Right ventricle myocardium inferior (tissue), 1 donor: ENCODE results near the gene SPRED2. TPM values are rescaled to one million over a fixed set of nuclear protein-coding genes. Genes with fewer than 3 reads are reported as not detected.

Source experiments
- ATAC-seq: fragments of 200-7000 bp; cut with Tn5 transposase; one replicate; pipeline ENCODE4 v1.9.1; 2020; ENCODE audit warnings: mild to moderate bottlenecking, moderate library complexity
- DNase-seq: peaks from one replicate; pipeline ENCODE4 v3.0.0; 2021; ENCODE audit errors: missing footprints
- intact Hi-C: fragments of 100-400 bp; cut with DNase I; formaldehyde crosslinking; loops from one replicate; pipeline ENCODE4 v1.11.0; 2022
- long read RNA-seq: library from polyadenylated mRNA; unstranded; transcript quantifications from one replicate; pipeline ENCODE4 v2.0.0, GENCODE V29; 2021
- total RNA-seq: library from RNA; stranded (reverse); fragmentation: NEBNext Ultra II Directional; extraction: Animal tissue kit (Norgen Biotek cat#: 25700); gene quantifications from one replicate; pipeline ENCODE4 v1.2.1, GENCODE V29; 2021
- donor health status: DM: no; HTN: yes; CAD: no; lungs with severe emphysema.

Gene SPRED2, protein sequence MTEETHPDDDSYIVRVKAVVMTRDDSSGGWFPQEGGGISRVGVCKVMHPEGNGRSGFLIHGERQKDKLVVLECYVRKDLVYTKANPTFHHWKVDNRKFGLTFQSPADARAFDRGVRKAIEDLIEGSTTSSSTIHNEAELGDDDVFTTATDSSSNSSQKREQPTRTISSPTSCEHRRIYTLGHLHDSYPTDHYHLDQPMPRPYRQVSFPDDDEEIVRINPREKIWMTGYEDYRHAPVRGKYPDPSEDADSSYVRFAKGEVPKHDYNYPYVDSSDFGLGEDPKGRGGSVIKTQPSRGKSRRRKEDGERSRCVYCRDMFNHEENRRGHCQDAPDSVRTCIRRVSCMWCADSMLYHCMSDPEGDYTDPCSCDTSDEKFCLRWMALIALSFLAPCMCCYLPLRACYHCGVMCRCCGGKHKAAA
- 14.0 TPM for total RNA-seq
- long read RNA-seq, partial matches to known transcripts = 1 of 3 reads
- long read RNA-seq, other reads (novel, unspliced or antisense) = 2 of 3 reads

GRCh38 chr2:65432227-65433190 lies at the start of gene SPRED2:
Gene SPRED2, minus strand, starts transcription at chr2:65432599. Its CDS starts 612 bp downstream, at chr2:65431987.
- DNase-seq (peak; percentile 97), ATAC-seq (peak; percentile 74)
- intact Hi-C loops = loop anchor here (2.0 to 10.0 kb wide), 3 partner anchors 122 to 368 kb away; no protein-coding TSS in a partner anchor

GRCh38 chr2:65481961-65482360 lies 49.6 kb upstream of the SPRED2 start:
- intact Hi-C loops = no loop called here
- ATAC-seq (no peak), DNase-seq (no peak)

DNA sequence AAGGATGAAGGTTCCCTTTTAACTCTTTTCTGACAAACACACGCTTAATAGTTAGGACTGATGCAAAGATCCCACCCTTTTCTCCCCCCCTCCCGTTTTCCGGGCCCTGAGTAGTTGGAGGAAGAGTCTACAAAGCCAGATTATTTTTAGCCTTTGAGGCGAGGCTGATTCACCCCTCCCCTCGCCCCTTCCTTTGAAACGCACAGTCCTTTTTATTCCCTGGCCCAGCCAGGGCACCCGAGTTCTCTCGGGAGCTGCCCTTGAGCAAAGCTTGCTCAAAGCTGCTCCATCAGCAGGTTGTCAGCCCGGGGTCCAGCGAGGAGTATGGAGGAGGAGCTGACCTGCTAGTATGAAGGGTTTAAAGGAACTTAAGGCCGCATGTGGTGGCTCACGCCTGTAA lies 47.1 kb upstream of the SPRED2 start:
- intact Hi-C loops = loop anchor here (2.0 kb wide), 1 partner anchor 43 kb away; no protein-coding TSS in a partner anchor
- DNase-seq = no peak
- peak; percentile 26 for ATAC-seq

DNA sequence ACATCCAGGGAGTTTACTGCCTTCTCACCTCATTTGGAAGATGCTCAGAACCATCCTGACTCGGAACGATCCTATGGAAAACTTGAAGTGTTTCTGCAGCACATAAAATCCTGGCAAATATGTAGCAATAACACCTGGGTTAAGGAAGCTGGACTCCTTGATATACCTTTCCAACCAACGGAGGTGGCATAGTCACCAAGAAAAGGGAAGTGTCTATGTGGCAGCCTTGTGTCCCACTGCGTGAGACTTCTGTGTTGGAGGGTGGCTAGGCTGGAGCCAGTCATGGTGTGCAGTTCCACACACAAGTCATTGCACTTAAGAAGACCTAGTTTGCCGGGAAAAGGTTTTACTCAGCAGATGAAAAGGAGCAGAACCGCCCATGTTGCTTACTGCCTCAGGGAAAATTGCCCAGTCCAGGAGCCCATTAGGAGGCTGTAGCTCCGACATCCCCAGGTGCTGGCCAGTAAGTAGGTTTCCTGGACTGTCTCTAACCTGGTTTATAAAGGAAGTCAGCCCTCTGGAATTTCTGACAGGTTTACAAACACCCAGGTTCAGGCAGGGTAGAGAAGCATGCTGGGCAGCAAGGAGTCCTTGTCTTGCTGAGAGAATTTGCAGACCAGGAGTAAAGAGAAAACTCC lies 46.2 kb upstream of the SPRED2 start:
- ATAC-seq = no peak
- no peak for DNase-seq
- intact Hi-C loops = loop anchor here (2.0 kb wide), 1 partner anchor 42 kb away; no protein-coding TSS in a partner anchor

GRCh38 chr2:65477590-65477989 lies 45.2 kb upstream of the SPRED2 start:
- intact Hi-C loops = no loop called here
- DNase-seq (no peak), ATAC-seq (no peak)

DNA sequence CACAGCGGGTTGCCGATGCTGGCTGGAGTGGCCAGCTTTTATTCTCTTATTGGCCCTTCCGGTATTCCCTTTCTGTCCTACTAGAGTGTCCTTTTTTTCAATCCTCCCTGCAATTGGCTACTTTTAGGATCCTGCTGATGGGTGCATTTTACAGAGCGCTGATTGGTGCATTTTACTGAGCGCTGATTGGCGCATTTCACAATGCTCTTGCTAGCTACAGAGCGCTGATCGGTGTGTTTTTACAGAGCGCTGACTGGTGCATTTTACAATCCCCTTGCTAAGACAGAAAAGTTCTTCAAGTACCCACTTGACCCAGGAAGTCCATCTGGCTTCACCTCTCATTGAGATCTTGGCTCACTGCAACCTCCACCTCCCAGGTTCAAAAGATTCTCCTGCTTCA lies 44.4 kb upstream of the SPRED2 start:
- intact Hi-C loops = no loop called here
- DNase-seq (no peak), ATAC-seq (no peak)

DNA sequence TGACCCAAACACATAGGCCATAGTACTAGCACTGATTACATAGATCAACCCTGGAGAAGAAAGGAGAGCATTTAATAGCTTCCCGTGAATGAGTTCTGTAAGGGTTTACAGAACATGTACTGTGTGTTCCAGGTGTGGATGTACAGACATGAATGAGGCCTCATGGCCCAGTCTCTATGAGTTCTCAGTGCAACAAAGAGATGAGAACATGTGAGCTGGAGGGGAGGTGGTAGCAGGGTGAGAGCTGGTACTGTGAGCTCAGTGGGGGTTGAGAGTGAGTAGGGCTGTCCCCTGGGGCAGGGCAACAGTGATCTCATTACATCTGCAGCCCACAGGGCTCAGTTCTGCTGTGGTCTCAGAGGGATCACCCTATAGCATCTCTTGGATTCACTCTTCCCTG lies 42.6 kb upstream of the SPRED2 start:
- no peak for DNase-seq
- intact Hi-C loops = no loop called here
- no peak for ATAC-seq

GRCh38 chr2:65473045-65473444 lies 40.6 kb upstream of the SPRED2 start:
- DNase-seq (no peak), ATAC-seq (no peak)
- intact Hi-C loops = no loop called here

- DNase-seq = no peak
- ATAC-seq = no peak
- intact Hi-C loops = no loop called here
Observed at GRCh38 chr2:65471409-65471808, 39.0 kb upstream of the SPRED2 start.

GRCh38 chr2:65466551-65466950 lies 34.2 kb upstream of the SPRED2 start:
- ATAC-seq = no peak
- intact Hi-C loops = no loop called here

GRCh38 chr2:65465857-65466256 lies 33.5 kb upstream of the SPRED2 start:
- intact Hi-C loops = no loop called here
- no peak for DNase-seq
- ATAC-seq = peak; percentile 78

More at GRCh38 chr2:65466551-65466950, 34.2 kb upstream of the SPRED2 start:
- DNase-seq = no peak

- peak; percentile 63 for ATAC-seq
- intact Hi-C loops = no loop called here
- no peak for DNase-seq
Observed at GRCh38 chr2:65465124-65465523, 32.7 kb upstream of the SPRED2 start.

GRCh38 chr2:65464604-65465003 lies 32.2 kb upstream of the SPRED2 start:
- ATAC-seq (peak; percentile 67), DNase-seq (no peak)
- intact Hi-C loops = no loop called here

DNA sequence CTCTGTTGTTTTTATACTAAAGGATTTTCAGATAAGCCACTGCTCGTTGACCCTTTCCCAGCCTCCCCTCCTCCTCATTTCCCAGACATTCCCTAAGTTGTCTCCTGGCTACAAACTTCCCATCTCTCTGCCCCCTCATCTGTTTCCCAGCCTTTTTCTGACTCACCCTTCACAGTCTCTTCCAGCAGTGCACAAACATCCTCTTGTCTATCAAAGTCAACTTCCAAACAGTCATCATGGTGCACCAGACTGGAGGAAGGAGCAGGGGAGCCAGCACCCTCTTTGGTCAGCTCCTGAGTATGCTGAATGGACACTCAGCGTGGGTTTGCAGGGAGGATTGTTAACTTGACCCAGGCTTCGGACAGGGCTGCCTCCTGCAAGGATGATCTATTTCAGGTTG lies 26.6 kb upstream of the SPRED2 start:
- intact Hi-C loops = no loop called here
- no peak for ATAC-seq

GRCh38 chr2:65456886-65457285 lies 24.5 kb upstream of the SPRED2 start:
- no peak for ATAC-seq
- intact Hi-C loops = no loop called here
- DNase-seq = no peak

More for the DNA sequence above, 26.6 kb upstream of the SPRED2 start:
- DNase-seq = no peak

DNA sequence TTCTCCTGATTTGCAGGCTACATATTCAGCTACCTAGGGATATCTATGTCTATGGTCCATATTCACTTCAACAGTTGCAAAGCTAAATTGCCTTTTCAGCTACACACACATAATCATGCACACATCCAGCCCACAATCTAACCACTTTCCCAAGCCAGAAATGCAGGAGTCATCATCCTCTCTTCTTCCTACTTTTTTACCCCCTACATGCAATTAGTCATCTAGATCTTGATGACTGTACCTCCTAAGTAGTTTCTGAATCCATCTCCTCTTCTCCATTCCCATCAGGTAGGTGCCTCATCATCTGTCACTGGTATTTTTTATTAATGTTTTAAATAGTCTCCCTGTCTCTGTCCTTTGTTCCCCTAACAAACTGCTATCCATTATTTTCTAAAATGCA lies 23.7 kb upstream of the SPRED2 start:
- DNase-seq (no peak), ATAC-seq (no peak)
- intact Hi-C loops = no loop called here

- intact Hi-C loops = no loop called here
- ATAC-seq (no peak), DNase-seq (no peak)
Observed at GRCh38 chr2:65453916-65454315, 21.5 kb upstream of the SPRED2 start.

- no peak for ATAC-seq
- intact Hi-C loops = no loop called here
- no peak for DNase-seq
Observed at GRCh38 chr2:65452150-65452895, 19.9 kb upstream of the SPRED2 start.
